Activated CD4-positive, CD25-positive, alpha-beta regulatory T cell treated with anti-CD3 and anti-CD28 coated beads, Interleukin-2, amount 50 U/mL, for 72 hours (primary cell): ENCODE measurements around the gene SIMC1.
"Not testable (repeated sequence)": the region's sequence is repeated elsewhere in the genome, so short reads cannot be mapped to it uniquely, and the experiment has no call there.

Experiments used
- DNase-seq: peaks from one replicate; pipeline ENCODE4 v3.0.0; 2021

Gene SIMC1

DNA sequence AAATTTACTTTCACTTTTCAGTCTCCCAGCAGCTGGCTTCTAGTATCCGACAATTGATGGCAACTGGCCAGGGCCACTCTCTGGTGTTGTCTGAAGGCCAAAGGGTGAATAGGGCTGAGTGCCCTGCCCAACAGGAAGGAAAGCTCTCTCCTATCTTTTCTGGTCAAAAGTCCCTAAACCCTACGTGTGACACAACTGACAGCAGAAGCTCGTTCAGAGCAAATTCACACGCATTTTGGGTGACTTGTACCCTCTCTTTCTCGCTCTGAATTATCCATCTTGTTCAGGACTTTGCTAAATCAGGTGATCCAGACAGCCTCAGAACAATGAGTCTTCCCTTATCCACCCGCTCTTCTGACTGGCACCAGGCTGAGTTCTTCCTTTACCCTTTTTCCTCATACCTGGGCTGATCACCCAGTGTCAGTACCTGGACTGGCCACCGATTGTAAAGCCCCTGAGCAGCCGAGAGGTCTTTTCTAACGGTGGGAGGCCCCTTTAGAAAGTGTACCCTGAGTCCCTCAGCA, 21.8 kb upstream of the SIMC1 start:
- not testable (repeated sequence) for DNase-seq

DNA sequence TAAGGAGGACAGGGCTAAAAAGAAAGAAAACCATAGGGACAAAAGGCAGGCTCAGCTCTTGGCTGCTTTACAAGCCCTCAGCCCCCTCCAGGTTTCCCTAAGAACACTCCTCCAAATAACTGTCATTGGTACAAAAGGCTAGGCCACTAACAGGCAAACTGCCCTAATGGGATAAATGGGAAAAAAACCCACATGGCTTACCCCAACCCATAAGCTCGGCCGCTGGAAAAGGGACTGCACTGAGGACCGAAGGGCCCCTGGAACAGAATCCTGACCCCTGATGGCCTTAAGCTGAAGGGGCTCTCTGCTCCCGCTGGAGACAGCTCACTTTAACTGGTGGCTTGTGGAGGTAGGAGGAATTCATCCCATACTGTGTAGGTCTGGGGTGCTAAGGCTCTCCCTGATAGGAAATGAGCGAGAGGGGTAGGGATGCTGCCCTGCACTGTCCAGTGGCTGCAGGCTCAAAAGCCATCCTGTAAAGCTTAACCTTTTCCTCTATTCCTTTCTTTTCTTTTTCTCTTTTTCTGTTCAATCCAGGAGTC, 21.0 kb upstream of the SIMC1 start:
- DNase-seq: not testable (repeated sequence)

DNA sequence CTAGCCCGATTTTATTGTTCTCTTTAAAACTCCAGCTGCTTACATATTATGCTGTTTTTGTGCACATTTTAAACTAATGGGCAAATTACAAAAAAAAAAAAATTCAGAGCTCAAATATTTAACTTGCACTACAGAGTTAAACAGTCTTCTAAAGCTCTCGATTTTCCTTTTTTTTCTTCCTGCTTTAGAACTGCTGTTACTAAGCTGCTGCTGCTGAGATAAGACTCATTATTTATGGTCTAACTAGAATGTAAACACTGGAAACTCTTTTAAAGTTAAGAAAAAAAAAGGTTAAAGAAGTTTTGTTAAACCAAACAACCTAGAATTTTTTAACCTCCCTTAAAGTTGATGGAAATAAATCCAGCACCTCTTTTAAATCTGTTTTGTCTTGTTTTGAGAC, 20.5 kb upstream of the SIMC1 start:
- not testable (repeated sequence) for DNase-seq

DNA sequence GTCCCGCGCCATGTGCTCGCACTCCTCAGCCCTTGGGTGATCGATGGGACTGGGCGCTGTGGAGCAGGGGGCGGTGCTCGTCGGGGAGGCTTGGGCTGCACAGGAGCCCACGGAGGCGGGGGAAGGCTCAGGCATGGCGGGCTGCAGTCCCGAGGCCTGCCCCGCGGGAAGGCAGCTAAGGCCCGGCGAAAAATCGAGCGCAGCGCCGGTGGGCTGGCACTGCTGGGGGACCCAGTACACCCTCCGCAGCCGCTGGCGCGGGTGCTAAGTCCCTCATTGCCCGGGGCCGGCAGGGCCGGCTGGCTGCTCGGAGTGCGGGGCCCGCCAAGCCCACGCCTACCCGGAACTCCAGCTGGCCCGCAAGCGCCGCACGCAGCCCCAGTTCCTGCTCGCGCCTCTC, 16.2 kb upstream of the SIMC1 start:
- not testable (repeated sequence) for DNase-seq

DNA sequence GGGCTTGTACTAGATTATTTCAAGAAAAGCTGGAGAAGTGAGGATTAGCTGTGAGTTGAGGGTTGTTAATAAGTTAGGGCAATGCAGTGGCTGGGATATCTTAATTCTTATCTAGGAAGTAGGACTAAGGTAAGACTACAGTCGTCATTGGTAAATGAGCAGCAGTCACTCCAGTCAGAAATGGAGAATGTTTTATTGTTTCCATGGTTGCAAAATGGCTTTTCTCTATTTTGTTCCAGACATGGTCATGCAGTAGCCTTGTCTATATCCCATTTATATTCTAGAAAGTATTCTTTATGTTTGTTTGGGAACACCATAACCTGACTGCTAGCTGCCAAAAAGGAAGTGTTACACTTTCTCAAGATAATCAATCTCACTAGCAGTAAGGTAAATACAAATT, 9.9 kb upstream of the SIMC1 start:
- not testable (repeated sequence) for DNase-seq

DNA sequence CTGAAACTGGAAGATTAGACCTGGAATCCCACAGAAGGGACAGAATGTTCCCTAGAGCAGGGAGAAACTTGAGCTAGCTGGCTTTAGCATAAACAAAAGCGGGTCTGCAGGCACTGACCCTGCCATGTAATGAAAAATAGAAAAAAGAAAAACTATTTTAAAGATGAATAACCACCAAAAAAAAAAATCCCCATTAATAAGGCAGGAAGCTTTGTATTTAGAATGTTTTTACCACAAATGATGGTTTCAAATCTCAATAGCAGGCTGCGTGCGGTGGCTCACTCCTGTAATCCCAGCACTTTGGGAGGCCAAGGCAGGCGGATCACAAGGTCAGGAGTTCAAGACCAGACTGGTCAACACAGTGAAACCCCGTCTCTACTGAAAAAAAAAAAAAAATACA, 5.0 kb upstream of the SIMC1 start:
- not testable (repeated sequence) for DNase-seq

DNA sequence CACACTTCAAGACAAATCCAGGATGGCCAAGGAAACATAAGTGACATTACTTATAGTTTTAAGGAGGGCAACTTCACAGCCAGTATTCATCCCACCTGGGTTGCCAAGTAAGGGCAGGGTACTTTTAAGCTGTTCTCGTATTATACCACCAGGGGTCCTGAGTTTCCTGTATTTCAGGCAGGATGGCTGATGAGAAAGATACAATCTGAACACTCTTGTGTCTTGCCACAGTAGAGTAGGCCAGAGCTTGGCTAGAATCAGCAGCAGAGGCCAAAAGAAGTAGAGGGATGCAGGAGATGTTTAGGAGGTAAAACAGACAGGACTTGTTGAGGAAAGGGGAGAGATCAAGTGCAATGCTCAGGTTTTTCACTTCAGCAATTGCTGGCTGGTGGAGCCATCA, 3.1 kb upstream of the SIMC1 start:
- not testable (repeated sequence) for DNase-seq

DNA sequence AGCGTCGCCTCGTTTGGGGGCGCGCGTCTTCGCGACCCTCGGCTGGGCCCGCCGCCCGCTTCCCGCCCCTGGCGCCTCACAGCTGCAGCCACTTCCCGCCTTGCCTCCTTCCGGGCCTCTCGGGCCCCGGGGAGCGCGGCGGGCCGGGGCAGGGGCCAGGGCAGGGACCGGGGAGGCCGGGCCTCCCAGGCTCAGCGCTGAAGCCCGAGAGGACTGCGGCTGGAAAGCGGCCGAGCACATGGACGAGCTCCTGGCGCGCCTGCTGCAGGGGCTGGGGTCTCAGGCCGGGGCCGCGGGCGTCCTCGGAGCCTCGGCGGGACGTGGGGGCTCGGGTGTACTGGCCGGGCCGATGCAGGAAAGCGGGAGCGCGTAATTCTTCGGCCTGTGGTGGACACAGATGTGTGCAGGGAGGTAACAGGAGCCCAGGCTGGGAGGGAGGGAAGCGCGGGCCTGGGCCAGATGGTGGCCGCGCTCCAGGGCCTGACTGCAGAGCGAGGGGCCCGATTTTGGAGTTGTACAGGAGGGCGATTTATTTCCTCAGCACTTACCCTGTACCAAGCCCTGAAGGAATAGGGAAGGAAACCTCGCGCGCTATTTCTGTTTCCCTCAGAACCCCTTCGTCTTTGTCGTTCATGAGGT, 540 bp downstream of the SIMC1 start:
- not testable (repeated sequence) for DNase-seq

DNA sequence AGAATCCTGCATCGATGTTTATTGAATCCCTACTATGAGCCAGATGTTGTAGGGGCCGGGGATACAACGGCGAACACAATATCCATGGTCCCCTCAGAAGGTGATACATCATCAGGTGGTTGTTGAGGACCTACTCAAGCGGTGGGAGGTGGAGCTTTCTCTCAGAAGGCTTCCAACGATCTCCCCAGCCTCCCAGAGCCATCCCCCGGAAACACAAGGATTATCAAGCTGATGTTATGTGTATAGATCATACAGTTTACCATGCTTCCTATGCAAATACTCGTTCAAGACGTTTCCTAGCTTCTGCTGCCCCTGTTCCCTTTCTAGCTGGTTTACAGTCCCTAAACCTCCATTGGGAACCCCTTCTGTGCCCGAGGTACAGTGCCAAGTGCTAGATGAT, 1.1 kb downstream of the SIMC1 start:
- DNase-seq: not testable (repeated sequence)

DNA sequence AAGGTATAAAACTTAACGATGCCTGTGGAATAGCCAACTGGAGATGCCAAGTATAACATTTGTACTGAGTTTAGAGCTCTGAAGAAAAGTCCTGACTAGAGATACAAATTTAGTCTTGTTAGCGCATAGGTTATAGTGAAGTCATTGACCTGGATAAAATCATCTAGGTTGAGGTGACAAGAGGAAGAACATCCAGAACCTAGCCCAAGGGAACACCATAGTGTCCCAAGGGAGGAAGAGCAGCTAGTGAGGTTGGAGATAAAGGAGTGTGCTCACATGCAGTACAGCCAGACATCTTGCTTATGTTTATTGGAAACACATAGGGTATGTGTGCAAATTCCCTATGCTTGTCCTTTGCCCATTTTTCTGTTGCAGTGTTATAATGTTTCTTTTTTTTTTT, 6.1 kb downstream of the SIMC1 start:
- DNase-seq: not testable (repeated sequence)

DNA sequence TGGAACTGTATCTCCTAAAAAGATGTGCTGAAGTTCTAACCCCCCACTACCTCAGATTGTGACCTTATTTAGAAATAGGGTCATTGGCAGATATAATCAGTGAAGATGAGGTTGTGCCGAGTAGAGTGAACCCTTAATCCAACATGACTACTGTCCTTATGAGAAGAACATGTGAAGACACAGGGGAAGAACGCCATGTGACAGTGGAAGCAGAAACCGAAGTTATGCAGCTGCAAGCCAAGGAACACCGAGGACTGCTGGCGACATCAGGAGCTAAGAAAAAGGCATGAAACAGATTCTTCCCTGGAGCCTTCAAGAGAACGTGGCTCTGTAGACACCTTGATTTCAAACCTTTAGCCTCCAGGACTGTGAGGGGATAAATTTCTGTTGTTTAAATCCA, 6.8 kb downstream of the SIMC1 start:
- not testable (repeated sequence) for DNase-seq

DNA sequence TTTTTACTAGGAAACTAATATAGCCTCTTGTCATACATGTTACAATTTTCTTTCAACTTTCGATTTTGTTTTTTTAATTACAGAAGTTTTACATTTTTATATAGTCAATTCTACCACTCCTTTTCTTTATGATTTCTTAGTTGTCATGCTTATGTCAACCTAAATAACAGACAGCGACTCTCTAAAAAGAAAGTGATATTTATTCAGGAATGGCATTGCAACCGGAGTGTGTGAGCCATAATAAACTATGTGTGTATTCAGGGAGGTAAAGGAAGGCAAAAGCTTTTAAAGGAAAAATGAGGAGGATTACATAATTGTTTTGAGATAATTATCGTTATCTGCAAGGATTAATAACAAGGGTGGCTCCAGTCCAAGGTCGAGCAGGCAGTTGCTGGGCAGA, 7.3 kb downstream of the SIMC1 start:
- DNase-seq: not testable (repeated sequence)

DNA sequence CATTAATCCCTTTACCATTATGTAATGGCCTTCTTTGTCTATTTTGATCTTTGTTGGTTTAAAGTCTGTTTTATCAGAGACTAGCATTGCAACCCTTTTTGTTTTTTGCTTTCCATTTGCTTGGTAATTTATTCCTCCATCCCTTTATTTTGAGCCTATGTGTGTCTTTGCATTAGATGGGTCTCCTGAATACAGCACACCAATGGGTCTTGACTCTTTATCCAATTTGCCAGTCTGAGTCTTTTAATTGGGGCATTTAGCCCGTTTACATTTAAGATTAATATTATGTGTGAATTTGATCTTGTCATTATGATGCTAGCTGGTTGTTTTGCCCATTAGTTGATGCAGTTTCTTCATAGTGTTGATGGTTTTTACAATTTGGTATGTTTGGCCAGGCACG, 12.5 kb downstream of the SIMC1 start:
- not testable (repeated sequence) for DNase-seq

DNA sequence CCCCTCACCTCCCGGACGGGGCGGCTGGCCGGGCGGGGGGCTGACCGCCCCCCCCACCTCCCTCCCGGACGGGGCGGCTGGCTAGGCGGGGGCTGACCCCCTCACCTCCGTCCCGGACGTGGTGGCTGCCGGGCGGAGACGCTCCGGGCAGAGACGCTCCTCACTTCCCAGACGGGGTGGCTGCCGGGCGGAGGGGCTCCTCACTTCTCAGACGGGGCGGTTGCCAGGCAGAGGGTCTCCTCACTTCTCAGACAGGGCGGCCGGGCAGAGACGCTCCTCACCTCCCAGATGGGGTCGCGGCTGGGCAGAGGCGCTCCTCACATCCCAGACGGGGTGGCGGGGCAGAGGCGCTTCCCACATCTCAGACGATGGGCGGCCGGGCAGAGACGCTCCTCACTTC, 13.9 kb downstream of the SIMC1 start:
- DNase-seq: not testable (repeated sequence)

DNA sequence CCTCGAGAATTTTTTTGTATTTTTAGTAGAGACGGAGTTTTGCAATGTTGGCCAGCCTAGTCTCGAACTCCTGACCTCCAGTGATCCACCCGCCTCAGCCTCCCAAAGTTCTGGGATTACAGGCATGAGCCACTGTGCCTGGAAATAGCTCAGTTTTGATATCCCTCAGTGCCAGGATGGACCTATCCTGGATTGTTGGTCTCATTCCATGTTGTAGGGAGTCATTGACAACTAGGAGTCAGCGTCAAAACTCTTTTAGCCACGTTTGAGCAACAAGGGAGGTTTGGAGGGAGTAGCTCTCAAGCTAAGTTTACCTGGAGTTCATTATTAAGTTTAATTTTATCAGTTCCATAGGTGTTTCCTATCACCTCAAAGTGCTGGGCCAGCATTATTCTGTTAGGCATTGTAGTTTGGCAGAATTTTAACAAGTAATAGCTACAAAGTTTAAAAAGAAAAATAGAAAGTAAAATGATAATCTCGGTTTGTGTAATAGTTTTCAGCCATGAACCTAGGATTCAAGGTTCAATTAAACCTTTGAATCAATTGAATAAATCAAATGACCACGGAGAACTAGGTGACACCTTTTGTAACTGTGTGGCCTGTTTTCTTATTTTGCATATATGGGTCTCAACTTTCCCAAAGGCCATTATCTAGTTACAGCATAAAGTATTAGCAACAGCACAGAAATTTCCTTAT, 15.3 kb downstream of the SIMC1 start:
- DNase-seq: not testable (repeated sequence)

DNA sequence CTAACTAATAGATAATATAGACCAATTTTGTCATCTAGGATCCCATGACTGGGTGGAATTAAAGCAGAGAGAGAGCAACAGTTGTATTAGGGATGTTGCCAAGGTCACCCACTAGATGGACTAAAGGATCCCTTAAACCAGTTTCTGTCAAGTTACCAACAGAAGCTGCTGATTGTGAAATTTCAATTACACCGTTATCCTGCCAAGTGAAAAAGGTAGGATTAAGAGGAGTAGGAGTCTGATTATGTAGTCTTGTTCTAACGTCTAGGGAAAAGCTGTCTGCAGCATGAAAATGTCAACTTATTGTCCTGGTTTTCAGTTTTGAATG, 15.8 kb downstream of the SIMC1 start:
- not testable (repeated sequence) for DNase-seq

DNA sequence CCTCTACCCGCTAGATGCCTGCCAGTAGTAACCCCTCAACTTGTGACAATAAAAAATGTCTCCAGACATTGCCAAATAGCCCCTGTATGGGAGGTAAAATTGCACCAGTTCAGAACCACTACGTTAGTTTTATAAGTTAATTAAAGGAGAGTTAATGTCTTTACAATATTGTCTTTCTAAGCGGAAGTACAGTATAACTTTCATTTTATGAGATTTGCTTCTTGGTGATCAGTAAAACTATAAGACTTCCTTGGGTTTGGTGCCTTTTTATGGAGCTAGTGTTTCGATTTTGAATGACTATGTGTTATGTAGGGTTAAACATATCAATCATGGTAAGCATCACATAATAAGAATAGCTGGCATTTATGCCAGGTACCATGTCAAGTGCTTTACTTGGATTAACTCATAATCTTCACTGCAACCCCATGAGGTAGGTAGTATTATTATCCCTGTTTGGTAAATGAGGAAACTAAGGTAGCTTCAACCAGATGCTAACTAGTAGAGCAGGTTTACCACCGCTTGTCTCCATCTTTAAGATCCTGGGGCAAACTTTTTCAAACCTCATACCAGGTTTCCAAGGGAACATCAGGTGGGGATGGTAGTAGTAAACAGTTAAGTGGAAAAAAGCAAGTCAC, 19.8 kb downstream of the SIMC1 start:
- not testable (repeated sequence) for DNase-seq

DNA sequence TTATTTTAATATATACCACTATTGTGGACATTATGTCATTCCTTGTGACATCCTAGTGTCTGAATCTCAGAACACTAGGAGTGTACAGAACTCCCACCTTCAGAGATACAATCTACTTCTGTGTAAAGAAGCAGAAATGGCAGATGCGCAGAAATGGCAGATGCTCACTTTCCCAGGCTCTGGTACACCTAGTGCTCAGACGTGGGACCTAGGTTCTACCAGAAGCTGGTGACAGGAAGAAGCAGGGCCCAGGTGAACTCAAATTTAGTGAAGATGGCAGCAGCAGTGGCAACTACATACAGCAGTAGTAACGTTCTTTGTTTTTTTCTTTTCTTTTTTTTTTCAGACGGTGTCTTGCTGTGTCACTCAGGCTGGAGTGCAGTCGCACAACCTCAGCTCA, 22.5 kb downstream of the SIMC1 start:
- DNase-seq: not testable (repeated sequence)

DNA sequence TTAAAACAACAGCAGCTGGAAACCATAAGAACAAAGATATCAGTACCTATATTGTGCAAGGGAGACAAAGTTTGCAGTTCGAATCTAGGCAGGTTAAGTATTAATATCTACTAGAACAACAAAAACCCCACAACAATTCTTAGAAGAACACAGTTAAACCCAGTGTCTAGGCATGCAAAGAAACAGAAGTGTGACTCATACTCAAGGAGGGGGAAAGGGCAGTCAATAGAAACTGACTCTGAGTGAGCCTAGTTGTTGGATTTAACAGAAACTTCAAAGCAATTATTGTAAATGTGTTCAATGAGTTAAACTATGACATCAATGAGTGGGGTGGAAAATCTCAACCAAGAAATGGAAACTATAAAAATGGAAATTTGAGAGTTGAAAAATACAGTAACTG, 28.2 kb downstream of the SIMC1 start:
- not testable (repeated sequence) for DNase-seq

DNA sequence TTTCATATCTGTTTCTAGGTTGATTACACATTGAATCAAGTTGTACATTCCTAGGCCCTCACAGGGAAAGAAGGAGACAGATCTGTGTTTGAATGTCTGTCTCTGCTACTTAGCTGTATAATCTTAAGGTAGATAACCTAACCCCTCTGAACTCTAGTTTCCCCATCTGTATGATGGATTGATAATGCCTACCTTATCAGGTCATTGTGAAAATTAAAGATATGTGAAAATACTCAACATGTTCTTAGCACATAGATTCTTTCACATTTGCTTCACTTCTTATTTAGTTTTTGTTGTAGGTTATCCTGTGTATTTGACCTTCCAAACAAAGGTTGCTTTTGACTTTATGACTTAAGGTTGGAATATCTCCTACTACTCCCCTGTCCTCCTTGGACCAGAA, 50.8 kb downstream of the SIMC1 start:
- not testable (repeated sequence) for DNase-seq

DNA sequence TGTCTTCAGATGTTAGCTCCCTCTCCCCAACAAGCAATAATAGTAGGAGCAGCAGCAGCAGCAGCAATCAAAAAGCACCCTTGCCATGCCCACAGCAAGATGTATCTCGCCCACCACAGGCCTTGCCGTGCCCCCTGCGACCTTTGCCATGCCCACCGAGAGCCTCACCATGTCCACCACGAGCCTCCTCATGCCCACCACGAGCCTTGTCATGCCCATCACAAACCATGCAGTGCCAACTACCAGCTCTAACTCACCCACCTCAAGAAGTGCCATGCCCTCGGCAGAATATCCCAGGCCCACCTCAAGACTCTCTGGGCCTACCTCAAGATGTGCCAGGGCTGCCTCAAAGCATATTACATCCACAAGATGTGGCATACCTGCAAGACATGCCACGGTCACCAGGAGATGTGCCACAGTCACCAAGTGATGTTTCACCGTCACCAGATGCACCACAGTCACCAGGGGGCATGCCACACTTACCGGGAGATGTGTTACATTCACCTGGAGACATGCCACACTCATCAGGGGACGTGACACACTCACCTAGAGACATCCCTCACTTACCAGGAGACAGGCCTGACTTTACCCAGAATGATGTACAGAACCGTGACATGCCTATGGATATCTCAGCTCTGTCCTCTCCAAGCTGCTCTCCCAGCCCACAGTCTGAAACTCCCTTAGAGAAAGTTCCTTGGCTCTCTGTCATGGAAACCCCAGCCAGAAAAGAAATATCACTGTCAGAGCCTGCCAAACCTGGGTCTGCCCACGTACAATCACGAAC, 52.0 kb downstream of the SIMC1 start:
- DNase-seq: not testable (repeated sequence)

DNA sequence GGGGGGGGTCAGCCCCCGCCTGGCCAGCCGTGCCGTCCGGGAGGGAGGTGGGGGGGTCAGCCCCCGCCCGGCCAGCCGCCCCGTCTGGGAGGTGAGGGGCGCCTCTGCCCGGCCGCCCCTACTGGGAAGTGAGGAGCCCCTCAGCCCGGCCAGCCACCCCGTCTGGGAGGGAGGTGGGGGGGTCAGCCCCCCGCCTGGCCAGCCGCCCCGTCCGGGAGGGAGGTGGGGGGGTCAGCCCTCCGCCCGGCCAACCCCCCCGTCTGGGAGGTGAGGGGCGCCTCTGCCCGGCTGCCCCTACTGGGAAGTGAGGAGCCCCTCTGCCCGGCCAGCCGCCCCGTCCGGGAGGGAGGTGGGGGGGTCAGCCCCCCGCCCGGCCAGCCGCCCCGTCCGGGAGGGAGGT, 67.1 kb downstream of the SIMC1 start:
- not testable (repeated sequence) for DNase-seq
